K562 (cell line): ENCODE data around the gene MEGF9. TPM values are rescaled to one million over a fixed set of nuclear protein-coding genes. Genes with fewer than 3 reads are reported as not detected.

ENCODE experiments used
- ATAC-seq: fragments of 200-7000 bp; cut with Tn5 transposase; 3 replicates; pipeline ENCODE4 v1.9.1; 2020; ENCODE audit warnings: moderate library complexity
- BruUV-seq: library from RNA; stranded (reverse); fragments of 400-500 nt; replicated peaks from 2 replicates; lab custom pipeline; 2021; lab: Mats Ljungman, UMichigan
- CTCF ChIA-PET: fragments of 300-600 bp; formaldehyde crosslinking; extraction: SDS; loops from one replicate; lab custom pipeline; 2021; ENCODE audit warnings: low intra/inter-chr PET ratio; lab: Yijun Ruan, JAX
- POLR2A ChIA-PET: fragments of 300-600, 350-650 bp; sonication (Branson Sonifier 250); formaldehyde crosslinking; extraction: SDS; loops from one replicate; lab custom pipeline; 2021; ENCODE audit warnings: antibody characterized with exemption, inconsistent platforms; lab: Yijun Ruan, JAX
- DNase-seq, 4 experiments: peaks; one replicate each; pipeline versions ENCODE4 v3.0.0 to v3.0.0-alpha.2; 2011 to 2018; ENCODE audit warnings: low spot score in 3 of 4, mixed read lengths in 3 of 4; ENCODE audit errors: extremely low read depth in 1 of 4
- FAIRE-seq: peaks from 2 replicates; lab custom pipeline; 2011; peaks lifted over from hg19 to GRCh38; lab: Jason Lieb, UNC
- H2AFZ ChIP-seq: 2 replicates; pipeline ENCODE4 v1.6.0; 2011; ENCODE audit warnings: low read depth, low read length, control low read depth, inconsistent platforms
- H3K27ac ChIP-seq: fragments of 200-600 bp; 3 replicates; pipeline ENCODE4 v1.8.0; 2011; ENCODE audit warnings: low read depth, mild to moderate bottlenecking, control low read depth, inconsistent platforms, low read length, moderate library complexity, mixed read lengths; ENCODE audit errors: extremely low read depth
- H3K27me3 ChIP-seq, 2 experiments: fragments of 300-600 bp in 1 of 2; 2 replicates in 1 of 2; 3 replicates in 1 of 2; pipeline versions ENCODE4 v1.6.0 to v1.8.0; 2011; ENCODE audit warnings: inconsistent platforms in 2 of 2, low read length in 2 of 2, mild to moderate bottlenecking in 1 of 2, mixed read lengths in 1 of 2, moderate library complexity in 1 of 2; ENCODE audit not compliant: control insufficient read depth in 2 of 2, insufficient read depth in 2 of 2
- H3K36me3 ChIP-seq: fragments of 300-600 bp; 3 replicates; pipeline ENCODE4 v1.8.0; 2011; ENCODE audit warnings: mild to moderate bottlenecking, low read length, inconsistent platforms; ENCODE audit not compliant: control insufficient read depth, insufficient read depth
- H3K4me1 ChIP-seq, 2 experiments: fragments of 200-600 bp in 1 of 2; replicated peaks in 1 of 2; 2 replicates in 1 of 2; 3 replicates in 1 of 2; pipeline versions ENCODE4 v1.5.1 to v1.8.0; 2011; ENCODE audit warnings: inconsistent platforms in 2 of 2, low read length in 2 of 2, mild to moderate bottlenecking in 1 of 2, mixed read lengths in 1 of 2, moderate library complexity in 1 of 2; ENCODE audit not compliant: control insufficient read depth in 2 of 2, insufficient read depth in 2 of 2
- H3K4me2 ChIP-seq: 2 replicates; pipeline ENCODE4 v1.6.1; 2011; ENCODE audit warnings: low read length, control low read depth, inconsistent platforms, mixed read lengths; ENCODE audit not compliant: insufficient read depth
- H3K4me3 ChIP-seq: fragments of 200-600 bp; sonication (generic), shearing (Covaris generic); 2 replicates; pipeline ENCODE4 v1.5.1; 2016; ENCODE audit warnings: control low read depth, inconsistent platforms
- H3K79me2 ChIP-seq: fragments of 200-600 bp; 3 replicates; pipeline ENCODE4 v1.8.0; 2011; ENCODE audit warnings: low read length, inconsistent platforms; ENCODE audit not compliant: control insufficient read depth, insufficient read depth
- H3K9ac ChIP-seq, 2 experiments: 2 replicates each; pipeline versions ENCODE4 v1.6.0 to v1.6.1; 2011; ENCODE audit warnings: low read depth in 2 of 2, low read length in 2 of 2, control low read depth in 1 of 2, inconsistent platforms in 1 of 2, mild to moderate bottlenecking in 1 of 2, mixed read lengths in 1 of 2; ENCODE audit not compliant: insufficient read depth in 1 of 2
- H3K9me1 ChIP-seq: one replicate; pipeline ENCODE4 v1.6.0; 2011; ENCODE audit warnings: inconsistent platforms, mild to moderate bottlenecking, low read length, moderate library complexity; ENCODE audit not compliant: control insufficient read depth, insufficient read depth
- H3K9me3 ChIP-seq: replicated peaks from 2 replicates; pipeline ENCODE4 v1.5.1; 2011; ENCODE audit warnings: low read depth, low read length, inconsistent platforms; ENCODE audit not compliant: control insufficient read depth, insufficient read depth
- H4K20me1 ChIP-seq: replicated peaks from 2 replicates; pipeline ENCODE4 v1.6.1; 2011; ENCODE audit warnings: low read length, inconsistent platforms, mixed read lengths; ENCODE audit not compliant: control insufficient read depth, insufficient read depth
- ZNF436 ChIP-seq: fragments of 250-450, 450-650 bp; sonication (Bioruptor Pico); formaldehyde crosslinking; IDR thresholded peaks from 2 replicates; pipeline ENCODE4 v1.7.0; 2020; ENCODE audit warnings: mild to moderate bottlenecking
- WGBS: fragments of 100-300 bp; shearing (Covaris generic); methylation state at CpG from one replicate; pipeline ENCODE4 v1.1.6; 2016; ENCODE audit warnings: low coverage, mixed read lengths; ENCODE audit not compliant: insufficient coverage; ENCODE audit errors: missing lambda C conversion rate; 5-methylcytosine and 5-hydroxymethylcytosine counted together
- in situ Hi-C: fragments of 300-500 bp; cut with MboI; formaldehyde crosslinking; loops from 4 replicates; pipeline ENCODE4 v1.15.0; 2018; ENCODE audit warnings: inconsistent platforms, mixed read lengths
- intact Hi-C: fragments of 100-400 bp; cut with micrococcal nuclease; formaldehyde crosslinking; loops from 2 replicates; pipeline ENCODE4 v1.14.2; 2022
- polyA plus RNA-seq, 8 experiments: library from polyadenylated mRNA; depleted of rRNA in 4 of 8; stranded (reverse) in 5 of 8; unstranded in 3 of 8; fragments of >200 nt; fragmentation: Nextera tagmentation in 2 of 8; fragmentation: Illumina TruSeq in 1 of 8; extraction: Ambion mirVana in 2 of 8; extraction: Trizol in 1 of 8; gene quantifications; 2 replicates each; pipeline versions ENCODE4 v1.2.1 to v1.2.3, GENCODE V29; 2011 to 2014; ENCODE audit warnings: inconsistent platforms in 1 of 8, missing spikeins in 1 of 8
- total RNA-seq, 7 experiments: library from RNA; depleted of rRNA in 6 of 7; stranded (reverse); fragments of >200 nt in 6 of 7; fragmentation: Illumina TruSeq in 2 of 7; extraction: Trizol in 2 of 7; gene quantifications; 2 replicates each; pipeline versions ENCODE4 v1.2.1 to v1.2.3, GENCODE V29; 2011 to 2021; ENCODE audit warnings: low replicate concordance in 1 of 7
- TF ChIP-seq, protein P1 (sequence below): sonication (generic); formaldehyde crosslinking; IDR thresholded peaks from 2 replicates; pipeline ENCODE4 v1.8.1; 2023; ENCODE audit warnings: mild to moderate bottlenecking, missing genetic modification reagents

The MEGF9 gene
- total and polyA plus RNA-seq, 9 of the 15 experiments (the other 6 are each of a cell fraction or from before 2014, with no cell fraction given), result 2.1 to 6.2 (median 3.8) TPM

DNA sequence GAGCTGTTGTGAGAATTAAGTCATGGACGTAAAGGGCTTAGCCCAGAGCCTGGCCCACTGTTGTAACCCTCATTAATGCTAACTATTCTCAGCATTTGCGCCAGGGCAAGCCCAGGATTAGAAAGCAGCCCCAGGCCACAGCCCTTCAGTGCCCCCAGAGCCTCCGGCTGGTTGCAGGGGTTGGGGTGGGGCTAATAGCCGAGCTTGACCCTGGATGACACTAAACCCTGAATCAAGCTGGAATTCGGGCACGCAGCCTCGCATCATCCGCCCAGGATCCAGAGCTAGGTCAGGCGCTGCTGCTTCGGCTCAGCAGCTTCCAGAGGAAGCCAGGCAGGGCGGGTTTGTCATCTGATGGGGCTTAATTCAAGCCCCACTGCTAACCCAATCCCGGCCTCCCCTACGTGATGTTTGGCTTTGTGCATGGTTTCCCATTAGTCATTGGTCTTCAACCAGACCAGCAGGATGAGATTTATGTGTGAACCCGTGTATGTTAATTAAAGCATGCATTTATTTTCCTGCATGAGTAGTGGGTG is 1.2 kb upstream of the MEGF9 start:
- H3K36me3 ChIP-seq, result no peaks in the 10 kb centered on the region
- POLR2A ChIA-PET, result interaction anchor here (0.6 to 1.2 kb wide), 3 partner anchors 10 to 127 kb away, joined by 3 to 7 read pairs (median 3); no protein-coding TSS in a partner anchor
- H3K9ac ChIP-seq, result 0 out of 4 replicates have a peak overlapping the region, but pooled peaks of 1 of the 2 experiments have one; percentile 64
- CTCF ChIA-PET, result no interaction called here
- no peak overlapping the region for H3K4me3 ChIP-seq
- peak overlapping the region; percentile 73; the same call in 1 of the 2 replicates for H3K4me2 ChIP-seq
- in situ Hi-C loops, result no loop called here
- ATAC-seq (no peak), FAIRE-seq (no peak), DNase-seq (peak in 1 of 4 experiments; percentile 12)
- 70% methylated on average over 13 of the region's 14 CpGs for WGBS
- H3K27me3 ChIP-seq, result no peaks in the 10 kb centered on the region
- H3K79me2 ChIP-seq, result peaks cover 30% of the 10 kb centered on the region; the same call in 2 of the 3 replicates
- H2AFZ ChIP-seq, result no peak overlapping the region
- no peaks in the 10 kb centered on the region for H3K9me3 ChIP-seq
- no peak for TF ChIP-seq ZNF436 (CRISPR knock-in tag)
- TF ChIP-seq, protein P1, sequence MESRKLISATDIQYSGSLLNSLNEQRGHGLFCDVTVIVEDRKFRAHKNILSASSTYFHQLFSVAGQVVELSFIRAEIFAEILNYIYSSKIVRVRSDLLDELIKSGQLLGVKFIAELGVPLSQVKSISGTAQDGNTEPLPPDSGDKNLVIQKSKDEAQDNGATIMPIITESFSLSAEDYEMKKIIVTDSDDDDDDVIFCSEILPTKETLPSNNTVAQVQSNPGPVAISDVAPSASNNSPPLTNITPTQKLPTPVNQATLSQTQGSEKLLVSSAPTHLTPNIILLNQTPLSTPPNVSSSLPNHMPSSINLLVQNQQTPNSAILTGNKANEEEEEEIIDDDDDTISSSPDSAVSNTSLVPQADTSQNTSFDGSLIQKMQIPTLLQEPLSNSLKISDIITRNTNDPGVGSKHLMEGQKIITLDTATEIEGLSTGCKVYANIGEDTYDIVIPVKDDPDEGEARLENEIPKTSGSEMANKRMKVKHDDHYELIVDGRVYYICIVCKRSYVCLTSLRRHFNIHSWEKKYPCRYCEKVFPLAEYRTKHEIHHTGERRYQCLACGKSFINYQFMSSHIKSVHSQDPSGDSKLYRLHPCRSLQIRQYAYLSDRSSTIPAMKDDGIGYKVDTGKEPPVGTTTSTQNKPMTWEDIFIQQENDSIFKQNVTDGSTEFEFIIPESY, result 0 out of 2 replicates have a peak, but pooled peaks have one; percentile 18
- no peaks in the 10 kb centered on the region; the same call in 1 of the 2 replicates for H4K20me1 ChIP-seq
- H3K27ac ChIP-seq, result no peak overlapping the region
- intact Hi-C loops, result no loop called here
- H3K4me1 ChIP-seq, result peaks cover 19 to 29% of the 10 kb centered on the region in 2 experiments; a peak in 4 of 5 replicates
- H3K9me1 ChIP-seq, result no peaks in the 10 kb centered on the region
- no TSS peak for BruUV-seq
